ENCODE data around the gene FLNB. TPM values are rescaled to one million over a fixed set of nuclear protein-coding genes. Genes with fewer than 3 reads are reported as not detected.

Gene FLNB
- total and polyA plus RNA-seq, 9 of the 15 experiments (the other 6 are each of a cell fraction or from before 2014, with no cell fraction given): 9.4 to 48.1 (median 25.6) TPM

DNA sequence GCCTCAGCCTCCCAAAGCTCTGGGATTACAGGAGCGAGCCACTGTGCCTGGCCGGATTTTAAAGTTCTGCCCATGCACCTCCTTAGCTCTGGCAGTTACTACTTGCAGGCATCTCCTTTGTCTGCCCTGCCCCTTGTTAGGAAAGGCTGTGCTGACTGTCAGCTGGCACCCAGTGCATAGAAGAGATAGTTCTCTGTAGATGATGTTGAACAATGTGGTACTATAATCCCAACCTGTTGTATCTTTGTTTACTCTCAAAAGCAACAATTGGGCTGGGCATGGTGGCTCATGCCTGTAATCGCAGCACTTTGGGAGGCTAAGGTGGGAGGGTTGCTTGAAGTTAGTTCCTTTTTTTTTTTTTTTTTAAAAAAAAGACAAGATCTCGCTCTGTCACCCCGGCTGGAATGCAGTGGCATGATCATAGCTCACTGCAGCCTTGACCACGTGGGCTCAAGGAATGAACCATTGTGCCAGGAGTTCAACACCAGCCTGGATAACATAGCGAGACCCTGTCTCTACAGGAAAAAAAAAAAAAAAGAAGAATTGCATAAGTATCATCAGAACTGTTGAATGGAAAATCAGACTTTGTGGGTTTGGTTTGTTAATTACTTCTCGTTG lies 30.6 kb downstream of the FLNB start (continued):
- TF ChIP-seq, protein P1, sequence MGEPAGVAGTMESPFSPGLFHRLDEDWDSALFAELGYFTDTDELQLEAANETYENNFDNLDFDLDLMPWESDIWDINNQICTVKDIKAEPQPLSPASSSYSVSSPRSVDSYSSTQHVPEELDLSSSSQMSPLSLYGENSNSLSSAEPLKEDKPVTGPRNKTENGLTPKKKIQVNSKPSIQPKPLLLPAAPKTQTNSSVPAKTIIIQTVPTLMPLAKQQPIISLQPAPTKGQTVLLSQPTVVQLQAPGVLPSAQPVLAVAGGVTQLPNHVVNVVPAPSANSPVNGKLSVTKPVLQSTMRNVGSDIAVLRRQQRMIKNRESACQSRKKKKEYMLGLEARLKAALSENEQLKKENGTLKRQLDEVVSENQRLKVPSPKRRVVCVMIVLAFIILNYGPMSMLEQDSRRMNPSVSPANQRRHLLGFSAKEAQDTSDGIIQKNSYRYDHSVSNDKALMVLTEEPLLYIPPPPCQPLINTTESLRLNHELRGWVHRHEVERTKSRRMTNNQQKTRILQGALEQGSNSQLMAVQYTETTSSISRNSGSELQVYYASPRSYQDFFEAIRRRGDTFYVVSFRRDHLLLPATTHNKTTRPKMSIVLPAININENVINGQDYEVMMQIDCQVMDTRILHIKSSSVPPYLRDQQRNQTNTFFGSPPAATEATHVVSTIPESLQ (CRISPR knock-in tag; IDR thresholded peaks at IDR 0.05): no peak
- TF ChIP-seq ZNF583 (CRISPR knock-in tag; IDR thresholded peaks at IDR 0.05): no peak
- TF ChIP-seq CHD1 (IDR thresholded peaks at IDR 0.05; ENCODE audit: low read length): no peak
- TF ChIP-seq, protein P2, sequence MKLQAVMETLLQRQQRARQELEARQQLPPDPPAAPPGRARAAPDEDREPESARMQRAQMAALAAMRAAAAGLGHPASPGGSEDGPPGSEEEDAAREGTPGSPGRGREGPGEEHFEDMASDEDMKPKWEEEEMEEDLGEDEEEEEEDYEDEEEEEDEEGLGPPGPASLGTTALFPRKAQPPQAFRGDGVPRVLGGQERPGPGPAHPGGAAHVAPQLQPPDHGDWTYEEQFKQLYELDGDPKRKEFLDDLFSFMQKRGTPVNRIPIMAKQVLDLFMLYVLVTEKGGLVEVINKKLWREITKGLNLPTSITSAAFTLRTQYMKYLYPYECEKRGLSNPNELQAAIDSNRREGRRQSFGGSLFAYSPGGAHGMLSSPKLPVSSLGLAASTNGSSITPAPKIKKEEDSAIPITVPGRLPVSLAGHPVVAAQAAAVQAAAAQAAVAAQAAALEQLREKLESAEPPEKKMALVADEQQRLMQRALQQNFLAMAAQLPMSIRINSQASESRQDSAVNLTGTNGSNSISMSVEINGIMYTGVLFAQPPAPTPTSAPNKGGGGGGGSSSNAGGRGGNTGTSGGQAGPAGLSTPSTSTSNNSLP (IDR thresholded peaks at IDR 0.05; ENCODE audit: borderline replicate concordance, low read depth, low read length): no peak
- TF ChIP-seq ELF2 (CRISPR knock-in tag; IDR thresholded peaks at IDR 0.05): no peak
- no peak for TF ChIP-seq CHD2 (IDR thresholded peaks at IDR 0.05; ENCODE audit: low read depth, low read length)
- no peak for TF ChIP-seq GABPB2 (CRISPR knock-in tag; conservative IDR thresholded peaks at IDR 0.05)
- TF ChIP-seq TCF7L2 (IDR thresholded peaks at IDR 0.05; ENCODE audit: low read depth, low read length): no peak
- TF ChIP-seq NFE2 (IDR thresholded peaks at IDR 0.05; ENCODE audit: low read depth): 0 out of 2 replicates have a peak, but pooled peaks have one; percentile 19
- TF ChIP-seq SRF (CRISPR knock-in tag; IDR thresholded peaks at IDR 0.05): no peak
- TF ChIP-seq, protein P3, sequence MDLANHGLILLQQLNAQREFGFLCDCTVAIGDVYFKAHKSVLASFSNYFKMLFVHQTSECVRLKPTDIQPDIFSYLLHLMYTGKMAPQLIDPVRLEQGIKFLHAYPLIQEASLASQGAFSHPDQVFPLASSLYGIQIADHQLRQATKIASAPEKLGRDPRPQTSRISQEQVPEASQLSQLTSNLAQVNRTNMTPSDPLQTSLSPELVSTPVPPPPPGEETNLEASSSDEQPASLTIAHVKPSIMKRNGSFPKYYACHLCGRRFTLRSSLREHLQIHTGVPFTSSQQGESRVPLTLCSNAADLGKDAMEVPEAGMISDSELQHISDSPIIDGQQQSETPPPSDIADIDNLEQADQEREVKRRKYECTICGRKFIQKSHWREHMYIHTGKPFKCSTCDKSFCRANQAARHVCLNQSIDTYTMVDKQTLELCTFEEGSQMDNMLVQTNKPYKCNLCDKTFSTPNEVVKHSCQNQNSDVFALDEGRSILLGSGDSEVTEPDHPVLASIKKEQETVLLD (IDR thresholded peaks at IDR 0.05): no peak
- TF ChIP-seq, protein P4, sequence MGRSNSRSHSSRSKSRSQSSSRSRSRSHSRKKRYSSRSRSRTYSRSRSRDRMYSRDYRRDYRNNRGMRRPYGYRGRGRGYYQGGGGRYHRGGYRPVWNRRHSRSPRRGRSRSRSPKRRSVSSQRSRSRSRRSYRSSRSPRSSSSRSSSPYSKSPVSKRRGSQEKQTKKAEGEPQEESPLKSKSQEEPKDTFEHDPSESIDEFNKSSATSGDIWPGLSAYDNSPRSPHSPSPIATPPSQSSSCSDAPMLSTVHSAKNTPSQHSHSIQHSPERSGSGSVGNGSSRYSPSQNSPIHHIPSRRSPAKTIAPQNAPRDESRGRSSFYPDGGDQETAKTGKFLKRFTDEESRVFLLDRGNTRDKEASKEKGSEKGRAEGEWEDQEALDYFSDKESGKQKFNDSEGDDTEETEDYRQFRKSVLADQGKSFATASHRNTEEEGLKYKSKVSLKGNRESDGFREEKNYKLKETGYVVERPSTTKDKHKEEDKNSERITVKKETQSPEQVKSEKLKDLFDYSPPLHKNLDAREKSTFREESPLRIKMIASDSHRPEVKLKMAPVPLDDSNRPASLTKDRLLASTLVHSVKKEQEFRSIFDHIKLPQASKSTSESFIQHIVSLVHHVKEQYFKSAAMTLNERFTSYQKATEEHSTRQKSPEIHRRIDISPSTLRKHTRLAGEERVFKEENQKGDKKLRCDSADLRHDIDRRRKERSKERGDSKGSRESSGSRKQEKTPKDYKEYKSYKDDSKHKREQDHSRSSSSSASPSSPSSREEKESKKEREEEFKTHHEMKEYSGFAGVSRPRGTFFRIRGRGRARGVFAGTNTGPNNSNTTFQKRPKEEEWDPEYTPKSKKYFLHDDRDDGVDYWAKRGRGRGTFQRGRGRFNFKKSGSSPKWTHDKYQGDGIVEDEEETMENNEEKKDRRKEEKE (IDR thresholded peaks at IDR 0.05; ENCODE audit: borderline replicate concordance in 1 of 2, control insufficient read depth in 1 of 2, low read depth in 2 of 2, low read length in 1 of 2): no peak
- TF ChIP-seq STAT5A (IDR thresholded peaks at IDR 0.05; ENCODE audit: borderline replicate concordance, low read length): no peak
- no peak for TF ChIP-seq TARDBP (IDR thresholded peaks at IDR 0.05)
- no peak for TF ChIP-seq CHCHD3 (CRISPR knock-in tag; IDR thresholded peaks at IDR 0.05)
- TF ChIP-seq MAFG (tag; conservative IDR thresholded peaks at IDR 0.05): no peak
- no peak for TF ChIP-seq SRSF7 (optimal IDR thresholded peaks at IDR 0.05; ENCODE audit: low read depth, low read length)
- no peak for TF ChIP-seq DNMT1 (IDR thresholded peaks at IDR 0.05)
- TF ChIP-seq DPF2 (IDR thresholded peaks at IDR 0.05): no peak; the same call in 1 of the 2 replicates
- no peak for TF ChIP-seq SRSF9 (IDR thresholded peaks at IDR 0.05; ENCODE audit: borderline replicate concordance, low read depth, low read length)
- TF ChIP-seq KDM4B (IDR thresholded peaks at IDR 0.05; ENCODE audit: borderline replicate concordance in 2 of 2, low read depth in 1 of 2): no peak
- TF ChIP-seq KDM1A (IDR thresholded peaks at IDR 0.05): no peak

Data from K562 (cell line).